ENCODE data around the gene TRIM17.

The TRIM17 gene

GRCh38 chr1:228366062-228366865 is 50.4 kb downstream of the TRIM17 start:
- DNase-seq = no peak

DNA sequence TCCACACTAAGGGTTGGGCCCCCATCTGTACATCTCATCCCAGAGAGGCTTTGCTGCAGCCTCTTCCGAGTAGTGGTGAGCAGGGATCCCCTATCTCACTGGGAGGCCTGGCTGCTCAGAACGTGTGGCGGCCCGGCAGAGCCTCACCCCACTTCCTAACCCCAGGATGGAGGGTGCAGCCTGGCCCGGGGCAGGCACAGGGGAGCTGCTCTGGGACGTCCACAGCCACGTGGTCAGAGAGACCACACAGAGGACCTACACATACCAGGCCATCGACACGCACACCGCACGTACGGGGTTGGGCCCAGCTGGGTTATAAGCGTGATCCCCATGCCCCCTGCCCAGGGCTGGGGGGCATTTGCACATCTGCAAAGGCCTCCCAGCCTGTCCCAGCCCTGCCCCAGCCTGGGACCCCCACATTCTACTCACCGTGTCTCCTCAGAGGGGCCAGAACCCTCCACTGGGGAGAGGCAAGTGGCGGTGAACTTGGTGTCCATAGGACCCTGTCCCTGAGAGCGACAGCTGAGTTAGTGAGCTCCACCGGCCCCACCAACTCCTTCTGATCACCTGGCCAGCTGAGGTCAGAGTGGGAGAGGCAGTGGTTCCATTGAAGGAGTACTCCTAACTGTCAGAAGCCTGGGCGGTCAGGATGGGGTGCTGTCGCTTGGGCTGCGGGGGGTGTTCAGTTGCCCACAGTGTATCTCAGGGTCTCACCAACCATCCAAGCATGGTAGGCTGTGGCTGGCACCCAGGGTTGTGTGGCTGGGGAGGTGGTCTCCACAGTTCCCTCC is 51.2 kb downstream of the TRIM17 start:
- DNase-seq = no peak

DNA sequence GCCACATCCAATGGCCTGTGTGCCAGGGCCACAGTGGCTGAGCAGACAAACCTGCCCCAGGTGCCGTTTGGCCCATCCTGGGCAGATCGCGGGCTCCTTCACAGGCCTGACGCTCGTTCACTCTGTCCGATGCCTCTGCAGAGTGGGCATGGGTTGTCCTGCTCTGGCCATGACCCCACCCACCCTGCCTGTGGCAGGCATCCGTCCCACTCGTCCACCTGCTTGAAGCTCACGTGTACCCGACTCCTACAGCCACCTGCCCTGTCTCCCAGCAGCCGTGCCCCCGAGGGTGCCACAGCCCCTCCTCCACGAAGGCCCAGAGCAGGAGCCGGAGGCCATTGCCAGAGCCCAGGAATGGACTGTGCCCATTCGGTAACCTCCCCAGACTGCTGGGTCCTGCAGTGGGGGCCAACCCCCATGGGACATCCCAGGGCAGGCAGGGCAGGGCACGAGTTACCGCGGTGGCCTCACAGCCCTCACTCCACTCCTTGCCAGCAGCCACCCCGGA is 51.9 kb downstream of the TRIM17 start:
- no peak for DNase-seq

DNA sequence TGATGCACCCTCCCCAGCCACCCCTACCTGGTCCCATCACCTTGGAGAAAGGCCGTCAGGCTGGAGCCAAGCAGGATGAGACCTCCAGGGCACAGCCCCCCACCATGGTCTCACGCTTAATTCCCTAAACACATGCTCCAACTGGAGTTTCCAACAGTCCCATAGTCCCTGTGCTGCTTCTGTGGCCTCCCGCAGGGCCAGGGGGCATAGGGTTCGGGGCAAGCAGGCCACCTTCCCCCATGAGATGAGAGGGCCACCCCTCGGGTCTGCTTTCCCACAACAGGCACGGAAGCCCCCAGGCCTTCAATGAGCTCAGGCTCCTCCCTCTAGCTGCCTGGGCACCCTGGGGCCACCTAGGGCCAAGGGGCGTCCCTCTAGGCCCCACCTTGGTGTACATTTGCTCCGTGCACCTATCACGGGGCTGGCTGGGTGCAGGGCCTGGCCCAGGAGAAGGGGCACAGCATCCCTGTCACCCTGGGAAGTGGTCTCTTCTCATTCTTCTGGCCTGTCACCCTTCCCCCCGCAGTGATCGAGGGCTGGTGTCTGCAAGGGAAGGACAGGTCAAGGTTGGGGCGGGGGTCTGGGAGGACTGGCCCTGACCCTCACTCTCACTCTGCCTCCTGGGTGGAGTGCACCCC is 52.5 kb downstream of the TRIM17 start:
- DNase-seq = no peak

GRCh38 chr1:228363686-228364067 is 53.0 kb downstream of the TRIM17 start:
- DNase-seq = no peak

GRCh38 chr1:228362884-228363450 is 53.7 kb downstream of the TRIM17 start:
- DNase-seq = no peak

GRCh38 chr1:228362141-228362883 is 54.3 kb downstream of the TRIM17 start:
- no peak for DNase-seq

- no peak for DNase-seq
Observed at GRCh38 chr1:228361314-228362140, 55.1 kb downstream of the TRIM17 start.

DNA sequence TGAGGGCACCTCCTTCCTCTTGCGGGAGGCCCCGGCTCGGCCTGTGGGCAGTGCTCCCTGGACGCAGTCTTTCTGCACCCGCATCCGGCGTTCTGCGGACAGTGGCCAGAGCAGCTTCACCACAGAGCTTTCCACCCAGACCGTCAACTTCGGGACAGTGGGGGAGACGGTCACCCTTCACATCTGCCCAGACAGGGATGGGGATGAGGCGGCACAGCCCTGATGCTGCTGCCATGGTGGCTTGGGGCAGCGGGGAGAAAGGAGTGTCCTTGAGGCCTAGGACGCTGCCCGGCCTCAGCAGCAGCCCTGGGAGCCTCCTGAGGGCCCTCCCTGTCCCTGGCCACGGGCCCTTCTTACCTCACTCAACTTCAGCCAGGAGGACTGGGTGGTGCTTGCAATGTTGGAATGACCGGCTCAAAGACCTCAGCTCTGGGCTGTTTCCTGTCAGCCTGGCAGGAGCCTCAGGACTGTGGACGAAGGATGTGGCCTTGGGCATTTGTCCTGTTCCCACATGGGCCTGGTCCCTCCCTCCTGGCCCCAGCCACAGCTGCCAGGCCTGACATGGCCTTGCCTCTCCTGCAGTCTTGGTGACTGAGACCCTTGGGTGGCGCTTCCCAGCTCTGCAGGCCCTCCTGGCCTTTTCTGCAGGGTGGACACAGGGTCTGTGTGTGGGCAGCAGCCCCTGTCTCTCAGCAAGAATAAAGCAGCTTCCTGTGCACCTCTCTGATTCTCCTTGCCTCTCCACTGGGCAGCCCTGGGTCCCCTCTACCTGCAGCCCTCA is 55.9 kb downstream of the TRIM17 start:
- DNase-seq = no peak

GRCh38 chr1:228359613-228360532 is 56.8 kb downstream of the TRIM17 start:
- DNase-seq = no peak

GRCh38 chr1:228358764-228359612 is 57.7 kb downstream of the TRIM17 start:
- DNase-seq = no peak

DNA sequence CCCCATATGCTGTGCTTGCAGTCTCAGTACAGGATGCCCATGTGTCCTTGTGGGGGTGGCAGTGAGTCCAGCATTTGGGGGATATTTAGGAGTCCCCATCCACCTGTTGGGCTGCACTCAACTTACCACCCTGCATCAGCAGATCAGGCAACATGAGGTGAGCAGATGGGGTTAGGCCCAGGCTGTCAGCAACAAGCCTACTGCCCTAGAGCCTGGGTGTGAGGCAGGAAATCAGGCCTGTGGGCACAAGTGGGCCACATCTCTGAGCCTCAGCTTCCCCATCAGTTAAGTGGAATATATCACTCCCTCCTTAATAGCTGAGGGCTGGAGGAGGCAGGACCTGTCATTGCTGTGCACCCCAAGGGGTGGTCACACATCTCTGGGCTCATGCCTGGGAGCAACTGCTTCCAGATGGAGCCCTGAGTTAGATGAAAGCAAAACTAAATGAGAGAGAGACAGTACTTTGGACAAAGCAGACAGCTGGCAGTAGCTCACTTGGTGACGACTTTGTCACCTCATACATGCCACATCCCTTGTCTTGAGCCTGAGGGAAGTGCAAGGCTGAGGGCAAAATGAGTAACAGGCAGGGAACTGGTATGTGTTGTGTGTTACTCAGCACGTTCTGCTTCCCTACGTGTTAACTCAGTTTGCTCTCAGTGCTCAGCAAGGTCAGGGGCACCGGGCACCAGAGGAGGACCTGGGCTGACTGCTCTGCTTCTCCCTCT is 58.5 kb downstream of the TRIM17 start:
- no peak for DNase-seq
